ENCODE measurements around the gene XRCC5.

XRCC5 gene

DNA sequence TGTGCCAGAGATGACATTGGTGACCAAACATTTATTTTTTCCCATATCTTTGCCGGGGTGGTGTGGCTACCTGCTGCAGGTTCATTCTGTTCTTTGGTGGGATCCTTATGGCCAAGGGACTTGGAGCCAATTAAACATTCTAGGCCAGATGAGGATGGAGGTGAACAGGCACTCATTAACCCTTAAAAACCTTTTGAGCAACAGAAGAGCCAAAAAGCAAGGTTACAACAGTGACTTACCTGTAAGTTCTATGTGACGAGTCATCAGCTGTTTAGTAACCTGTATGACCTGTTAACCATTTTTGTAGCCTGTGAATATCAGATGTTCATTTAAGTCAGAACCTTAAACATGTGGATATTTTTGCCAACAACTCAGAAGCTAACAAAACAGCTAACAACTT lies 105.6 kb downstream of the XRCC5 start:
- Histone ChIP-seq H3K4me3 (ENCODE audit: low read depth, low read length) (no peak overlapping the region), H3K27ac (ENCODE audit: extremely low read depth, low read depth, low read length) (no peak overlapping the region), H3K9me3 (ENCODE audit: control insufficient read depth, insufficient read depth, low read depth, low read length) (no peaks in the 10 kb centered on the region), H3K4me1 (ENCODE audit: control insufficient read depth, insufficient read depth, low read length) (peaks cover 2% of the 10 kb centered on the region; the same call in 1 of the 2 replicates), H3K36me3 (ENCODE audit: control insufficient read depth in 2 of 2, insufficient read depth in 1 of 2, low read length in 2 of 2) (peaks cover 0 to 30% of the 10 kb centered on the region in 2 experiments; a peak in 1 of 3 replicates)
- TF ChIP-seq, protein P1, sequence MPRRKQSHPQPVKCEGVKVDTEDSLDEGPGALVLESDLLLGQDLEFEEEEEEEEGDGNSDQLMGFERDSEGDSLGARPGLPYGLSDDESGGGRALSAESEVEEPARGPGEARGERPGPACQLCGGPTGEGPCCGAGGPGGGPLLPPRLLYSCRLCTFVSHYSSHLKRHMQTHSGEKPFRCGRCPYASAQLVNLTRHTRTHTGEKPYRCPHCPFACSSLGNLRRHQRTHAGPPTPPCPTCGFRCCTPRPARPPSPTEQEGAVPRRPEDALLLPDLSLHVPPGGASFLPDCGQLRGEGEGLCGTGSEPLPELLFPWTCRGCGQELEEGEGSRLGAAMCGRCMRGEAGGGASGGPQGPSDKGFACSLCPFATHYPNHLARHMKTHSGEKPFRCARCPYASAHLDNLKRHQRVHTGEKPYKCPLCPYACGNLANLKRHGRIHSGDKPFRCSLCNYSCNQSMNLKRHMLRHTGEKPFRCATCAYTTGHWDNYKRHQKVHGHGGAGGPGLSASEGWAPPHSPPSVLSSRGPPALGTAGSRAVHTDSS (tag by site-specific recombination; IDR thresholded peaks at IDR 0.05): no peak
- TF ChIP-seq ZNF223 (tag by site-specific recombination; IDR thresholded peaks at IDR 0.05) (no peak), ZNF114 (tag by site-specific recombination; IDR thresholded peaks at IDR 0.05) (no peak), ZNF777 (tag by site-specific recombination; IDR thresholded peaks at IDR 0.05; ENCODE audit: borderline replicate concordance) (no peak), ZNF514 (tag by site-specific recombination; IDR thresholded peaks at IDR 0.05) (no peak)
- TF ChIP-seq, protein P2, sequence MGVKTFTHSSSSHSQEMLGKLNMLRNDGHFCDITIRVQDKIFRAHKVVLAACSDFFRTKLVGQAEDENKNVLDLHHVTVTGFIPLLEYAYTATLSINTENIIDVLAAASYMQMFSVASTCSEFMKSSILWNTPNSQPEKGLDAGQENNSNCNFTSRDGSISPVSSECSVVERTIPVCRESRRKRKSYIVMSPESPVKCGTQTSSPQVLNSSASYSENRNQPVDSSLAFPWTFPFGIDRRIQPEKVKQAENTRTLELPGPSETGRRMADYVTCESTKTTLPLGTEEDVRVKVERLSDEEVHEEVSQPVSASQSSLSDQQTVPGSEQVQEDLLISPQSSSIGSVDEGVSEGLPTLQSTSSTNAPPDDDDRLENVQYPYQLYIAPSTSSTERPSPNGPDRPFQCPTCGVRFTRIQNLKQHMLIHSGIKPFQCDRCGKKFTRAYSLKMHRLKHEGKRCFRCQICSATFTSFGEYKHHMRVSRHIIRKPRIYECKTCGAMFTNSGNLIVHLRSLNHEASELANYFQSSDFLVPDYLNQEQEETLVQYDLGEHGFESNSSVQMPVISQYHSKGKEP (tag by site-specific recombination; IDR thresholded peaks at IDR 0.05): no peak
- TF ChIP-seq, protein P3, sequence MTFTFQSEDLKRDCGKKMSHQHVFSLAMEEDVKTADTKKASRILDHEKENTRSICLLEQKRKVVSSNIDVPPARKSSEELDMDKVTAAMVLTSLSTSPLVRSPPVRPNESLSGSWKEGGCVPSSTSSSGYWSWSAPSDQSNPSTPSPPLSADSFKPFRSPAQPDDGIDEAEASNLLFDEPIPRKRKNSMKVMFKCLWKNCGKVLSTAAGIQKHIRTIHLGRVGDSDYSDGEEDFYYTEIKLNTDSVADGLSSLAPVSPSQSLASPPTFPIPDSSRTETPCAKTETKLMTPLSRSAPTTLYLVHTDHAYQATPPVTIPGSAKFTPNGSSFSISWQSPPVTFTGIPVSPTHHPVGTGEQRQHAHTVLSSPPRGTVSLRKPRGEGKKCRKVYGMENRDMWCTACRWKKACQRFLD (tag by site-specific recombination; IDR thresholded peaks at IDR 0.05): no peak
- ChIA-PET POLR2A (no interaction called here), CTCF (interaction anchor here (0.6 to 1.3 kb wide), 3 partner anchors 53 to 156 kb away, joined by 3 to 5 read pairs (median 5); no protein-coding TSS in a partner anchor)

DNA sequence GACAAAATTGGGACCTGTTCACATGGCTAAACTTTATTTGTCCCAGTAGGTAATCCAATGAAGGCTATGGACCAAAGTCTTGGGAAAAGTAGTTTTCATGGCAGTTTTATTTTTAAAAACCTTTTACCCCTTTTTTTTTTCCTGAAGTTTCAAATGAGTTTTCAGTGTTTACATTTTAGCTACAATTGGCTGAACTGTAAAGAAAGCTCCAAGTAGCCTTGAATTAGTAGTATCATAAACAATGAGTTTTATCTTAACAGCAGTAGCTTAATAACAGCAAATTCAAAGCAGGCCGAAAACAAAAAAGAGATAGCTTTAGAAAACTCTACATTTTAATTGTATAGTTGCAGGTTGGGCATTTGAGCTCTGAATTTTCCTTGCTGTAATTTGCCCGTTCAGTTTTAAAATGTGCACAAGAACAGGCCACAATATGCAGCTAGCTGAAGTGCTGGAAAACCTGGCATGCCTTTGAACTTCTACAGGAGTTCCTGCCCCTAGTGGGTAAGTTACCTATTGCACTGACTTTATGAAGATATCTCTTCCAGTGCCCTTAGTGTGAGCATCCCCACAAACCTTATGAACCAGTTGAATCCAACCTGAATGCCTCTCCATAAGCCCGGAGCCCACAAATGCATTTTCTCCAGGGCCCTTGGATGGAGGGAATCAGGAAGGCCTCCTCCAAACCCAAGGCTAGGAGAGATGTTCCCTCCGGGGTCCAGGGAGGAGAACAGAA lies 106.7 kb downstream of the XRCC5 start:
- Histone ChIP-seq H3K4me1 (ENCODE audit: control insufficient read depth, insufficient read depth, low read length) (peaks cover 2% of the 10 kb centered on the region; the same call in 1 of the 2 replicates), H3K9me3 (ENCODE audit: control insufficient read depth, insufficient read depth, low read depth, low read length) (no peaks in the 10 kb centered on the region), H3K27ac (ENCODE audit: extremely low read depth, low read depth, low read length) (no peak overlapping the region), H3K36me3 (ENCODE audit: control insufficient read depth in 2 of 2, insufficient read depth in 1 of 2, low read length in 2 of 2) (peaks cover 0 to 23% of the 10 kb centered on the region in 2 experiments; a peak in 1 of 3 replicates), H3K4me3 (ENCODE audit: low read depth, low read length) (no peak overlapping the region)
- ChIA-PET POLR2A (no interaction called here), CTCF (interaction anchor here (0.6 to 1.3 kb wide), 11 partner anchors 11 to 282 kb away, joined by 3 to 5 read pairs (median 3); partner anchors contain the start of gene RPL37A)
- no peak for TF ChIP-seq ZBTB20 (tag by site-specific recombination; IDR thresholded peaks at IDR 0.05)
- TF ChIP-seq, protein P4, sequence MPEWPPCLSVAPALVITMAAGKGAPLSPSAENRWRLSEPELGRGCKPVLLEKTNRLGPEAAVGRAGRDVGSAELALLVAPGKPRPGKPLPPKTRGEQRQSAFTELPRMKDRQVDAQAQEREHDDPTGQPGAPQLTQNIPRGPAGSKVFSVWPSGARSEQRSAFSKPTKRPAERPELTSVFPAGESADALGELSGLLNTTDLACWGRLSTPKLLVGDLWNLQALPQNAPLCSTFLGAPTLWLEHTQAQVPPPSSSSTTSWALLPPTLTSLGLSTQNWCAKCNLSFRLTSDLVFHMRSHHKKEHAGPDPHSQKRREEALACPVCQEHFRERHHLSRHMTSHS (tag by site-specific recombination; IDR thresholded peaks at IDR 0.05): no peak
- TF ChIP-seq ZSCAN30 (tag by site-specific recombination; IDR thresholded peaks at IDR 0.05): no peak
- TF ChIP-seq BCL11B (tag by site-specific recombination; IDR thresholded peaks at IDR 0.05; ENCODE audit: low read depth): no peak
- no peak for TF ChIP-seq ZNF560 (tag by site-specific recombination; IDR thresholded peaks at IDR 0.05; ENCODE audit: borderline replicate concordance)
- TF ChIP-seq ZNF350 (tag by site-specific recombination; IDR thresholded peaks at IDR 0.05): no peak
- TF ChIP-seq, protein P5, sequence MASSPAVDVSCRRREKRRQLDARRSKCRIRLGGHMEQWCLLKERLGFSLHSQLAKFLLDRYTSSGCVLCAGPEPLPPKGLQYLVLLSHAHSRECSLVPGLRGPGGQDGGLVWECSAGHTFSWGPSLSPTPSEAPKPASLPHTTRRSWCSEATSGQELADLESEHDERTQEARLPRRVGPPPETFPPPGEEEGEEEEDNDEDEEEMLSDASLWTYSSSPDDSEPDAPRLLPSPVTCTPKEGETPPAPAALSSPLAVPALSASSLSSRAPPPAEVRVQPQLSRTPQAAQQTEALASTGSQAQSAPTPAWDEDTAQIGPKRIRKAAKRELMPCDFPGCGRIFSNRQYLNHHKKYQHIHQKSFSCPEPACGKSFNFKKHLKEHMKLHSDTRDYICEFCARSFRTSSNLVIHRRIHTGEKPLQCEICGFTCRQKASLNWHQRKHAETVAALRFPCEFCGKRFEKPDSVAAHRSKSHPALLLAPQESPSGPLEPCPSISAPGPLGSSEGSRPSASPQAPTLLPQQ (tag by site-specific recombination; IDR thresholded peaks at IDR 0.05): no peak
- TF ChIP-seq, protein P6, sequence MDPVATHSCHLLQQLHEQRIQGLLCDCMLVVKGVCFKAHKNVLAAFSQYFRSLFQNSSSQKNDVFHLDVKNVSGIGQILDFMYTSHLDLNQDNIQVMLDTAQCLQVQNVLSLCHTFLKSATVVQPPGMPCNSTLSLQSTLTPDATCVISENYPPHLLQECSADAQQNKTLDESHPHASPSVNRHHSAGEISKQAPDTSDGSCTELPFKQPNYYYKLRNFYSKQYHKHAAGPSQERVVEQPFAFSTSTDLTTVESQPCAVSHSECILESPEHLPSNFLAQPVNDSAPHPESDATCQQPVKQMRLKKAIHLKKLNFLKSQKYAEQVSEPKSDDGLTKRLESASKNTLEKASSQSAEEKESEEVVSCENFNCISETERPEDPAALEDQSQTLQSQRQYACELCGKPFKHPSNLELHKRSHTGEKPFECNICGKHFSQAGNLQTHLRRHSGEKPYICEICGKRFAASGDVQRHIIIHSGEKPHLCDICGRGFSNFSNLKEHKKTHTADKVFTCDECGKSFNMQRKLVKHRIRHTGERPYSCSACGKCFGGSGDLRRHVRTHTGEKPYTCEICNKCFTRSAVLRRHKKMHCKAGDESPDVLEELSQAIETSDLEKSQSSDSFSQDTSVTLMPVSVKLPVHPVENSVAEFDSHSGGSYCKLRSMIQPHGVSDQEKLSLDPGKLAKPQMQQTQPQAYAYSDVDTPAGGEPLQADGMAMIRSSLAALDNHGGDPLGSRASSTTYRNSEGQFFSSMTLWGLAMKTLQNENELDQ (tag by site-specific recombination; IDR thresholded peaks at IDR 0.05; ENCODE audit: low read depth): no peak
- TF ChIP-seq, protein P7, sequence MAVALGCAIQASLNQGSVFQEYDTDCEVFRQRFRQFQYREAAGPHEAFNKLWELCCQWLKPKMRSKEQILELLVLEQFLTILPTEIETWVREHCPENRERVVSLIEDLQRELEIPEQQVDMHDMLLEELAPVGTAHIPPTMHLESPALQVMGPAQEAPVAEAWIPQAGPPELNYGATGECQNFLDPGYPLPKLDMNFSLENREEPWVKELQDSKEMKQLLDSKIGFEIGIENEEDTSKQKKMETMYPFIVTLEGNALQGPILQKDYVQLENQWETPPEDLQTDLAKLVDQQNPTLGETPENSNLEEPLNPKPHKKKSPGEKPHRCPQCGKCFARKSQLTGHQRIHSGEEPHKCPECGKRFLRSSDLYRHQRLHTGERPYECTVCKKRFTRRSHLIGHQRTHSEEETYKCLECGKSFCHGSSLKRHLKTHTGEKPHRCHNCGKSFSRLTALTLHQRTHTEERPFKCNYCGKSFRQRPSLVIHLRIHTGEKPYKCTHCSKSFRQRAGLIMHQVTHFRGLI (tag by site-specific recombination; IDR thresholded peaks at IDR 0.05): no peak
- TF ChIP-seq, protein P8, sequence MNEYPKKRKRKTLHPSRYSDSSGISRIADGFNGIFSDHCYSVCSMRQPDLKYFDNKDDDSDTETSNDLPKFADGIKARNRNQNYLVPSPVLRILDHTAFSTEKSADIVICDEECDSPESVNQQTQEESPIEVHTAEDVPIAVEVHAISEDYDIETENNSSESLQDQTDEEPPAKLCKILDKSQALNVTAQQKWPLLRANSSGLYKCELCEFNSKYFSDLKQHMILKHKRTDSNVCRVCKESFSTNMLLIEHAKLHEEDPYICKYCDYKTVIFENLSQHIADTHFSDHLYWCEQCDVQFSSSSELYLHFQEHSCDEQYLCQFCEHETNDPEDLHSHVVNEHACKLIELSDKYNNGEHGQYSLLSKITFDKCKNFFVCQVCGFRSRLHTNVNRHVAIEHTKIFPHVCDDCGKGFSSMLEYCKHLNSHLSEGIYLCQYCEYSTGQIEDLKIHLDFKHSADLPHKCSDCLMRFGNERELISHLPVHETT (tag by site-specific recombination; IDR thresholded peaks at IDR 0.05): no peak

All from HEK293 (cell line).